Naive thymus-derived CD4-positive, alpha-beta T cell (primary cell): ENCODE data around the gene PCDHGB4. TPM values are rescaled to one million over a fixed set of nuclear protein-coding genes. Genes with fewer than 3 reads are reported as not detected.
"Not testable (repeated sequence)": the region's sequence is repeated elsewhere in the genome, so short reads cannot be mapped to it uniquely, and the experiment has no call there.

Experiments
- ATAC-seq: fragments of 150-1000 bp; cut with Tn5 transposase; 2 replicates; pipeline ENCODE4 v1.10.0; 2021; ENCODE audit warnings: mild to moderate bottlenecking, moderate library complexity
- CTCF ChIA-PET: fragments of 350-600 bp; sonication (Branson Sonifier 250); formaldehyde crosslinking; loops from one replicate; lab custom pipeline; 2021; ENCODE audit warnings: antibody characterized with exemption; lab: Charles Lee
- POLR2A ChIA-PET: fragments of 350-600 bp; sonication (Branson Sonifier 250); formaldehyde crosslinking; loops from one replicate; lab custom pipeline; 2021; ENCODE audit warnings: antibody characterized with exemption, inconsistent platforms; lab: Charles Lee
- DNase-seq, 9 donors: peaks; one replicate each; pipeline versions ENCODE4 v3.0.0 to v3.0.0-alpha.2; 2020 to 2022; ENCODE audit warnings: mixed read lengths in 1 of 9
- H3K27ac ChIP-seq: one replicate; pipeline ENCODE4 v1.7.0; 2013; ENCODE audit warnings: mild to moderate bottlenecking, low read depth, low read length, moderate library complexity
- H3K27me3 ChIP-seq, 2 donors: one replicate each; pipeline ENCODE4 v1.7.0; 2013; ENCODE audit warnings: low read length in 2 of 2, mild to moderate bottlenecking in 2 of 2, moderate library complexity in 2 of 2; ENCODE audit not compliant: control insufficient read depth in 2 of 2, insufficient read depth in 2 of 2
- H3K36me3 ChIP-seq, 3 experiments: 1 replicate in 2 of 3; 2 replicates in 1 of 3; pipeline ENCODE4 v1.7.0; 2013; ENCODE audit warnings: low read length in 3 of 3, mild to moderate bottlenecking in 3 of 3, moderate library complexity in 1 of 3; ENCODE audit not compliant: insufficient read depth in 3 of 3, control insufficient read depth in 2 of 3
- H3K4me1 ChIP-seq, 2 donors: one replicate each; pipeline ENCODE4 v1.7.0; 2013; ENCODE audit warnings: low read length in 2 of 2, mild to moderate bottlenecking in 2 of 2, moderate library complexity in 1 of 2; ENCODE audit not compliant: control insufficient read depth in 2 of 2, insufficient read depth in 2 of 2
- H3K4me3 ChIP-seq: 2 replicates; pipeline ENCODE4 v1.7.0; 2013; ENCODE audit warnings: mild to moderate bottlenecking, low read length
- H3K9me3 ChIP-seq, 3 experiments: 1 replicate in 2 of 3; 2 replicates in 1 of 3; pipeline ENCODE4 v1.7.0; 2013; ENCODE audit warnings: low read length in 3 of 3; ENCODE audit not compliant: control insufficient read depth in 2 of 3
- H3K27ac Mint-ChIP-seq, 9 donors: one replicate each; pipeline ENCODE4 v1.8.0; 2020 to 2022; ENCODE audit warnings: mixed read lengths in 9 of 9, mild to moderate bottlenecking in 8 of 9, moderate library complexity in 5 of 9, inconsistent platforms in 2 of 9
- H3K27me3 Mint-ChIP-seq, 5 donors: one replicate each; pipeline ENCODE4 v1.8.0; 2021 to 2022; ENCODE audit warnings: mixed read lengths in 5 of 5, mild to moderate bottlenecking in 1 of 5
- H3K36me3 Mint-ChIP-seq, 5 donors: one replicate each; pipeline ENCODE4 v1.8.0; 2020 to 2022; ENCODE audit warnings: mixed read lengths in 5 of 5, mild to moderate bottlenecking in 3 of 5, inconsistent platforms in 1 of 5
- H3K4me1 Mint-ChIP-seq, 7 donors: one replicate each; pipeline ENCODE4 v1.8.0; 2020 to 2022; ENCODE audit warnings: mixed read lengths in 7 of 7, mild to moderate bottlenecking in 3 of 7, inconsistent platforms in 1 of 7
- H3K4me3 Mint-ChIP-seq, 10 donors: one replicate each; pipeline ENCODE4 v1.8.0; 2020 to 2022; ENCODE audit warnings: mild to moderate bottlenecking in 10 of 10, mixed read lengths in 10 of 10, moderate library complexity in 6 of 10, inconsistent platforms in 2 of 10
- H3K9me3 Mint-ChIP-seq, 11 donors: one replicate each; pipeline ENCODE4 v1.8.0; 2020 to 2022; ENCODE audit warnings: mixed read lengths in 11 of 11, mild to moderate bottlenecking in 4 of 11, inconsistent platforms in 1 of 11, moderate library complexity in 1 of 11
- intact Hi-C, 2 donors: fragments of 100-400 bp; cut with micrococcal nuclease; formaldehyde crosslinking; loops; one replicate each; pipeline ENCODE4 v1.15.1; 2023
- polyA plus RNA-seq, 2 donors: library from polyadenylated mRNA; unstranded; fragments of 300-500 nt; fragmentation: Illumina TruSeq; gene quantifications; one replicate each; pipeline ENCODE4 v1.2.3, GENCODE V29; 2021
- total RNA-seq, 6 experiments: library from RNA in 5 of 6; stranded (reverse) in 5 of 6; gene quantifications; 1 replicate in 5 of 6; 2 replicates in 1 of 6; pipeline ENCODE4 v1.2.3 and lab custom pipeline; 2021 to 2026

PCDHGB4 gene
- total and polyA plus RNA-seq, 7 experiments from 2014 or later, result 0.08 to 0.27 (median 0.24) TPM; not detected in 3

GRCh38 chr5:141432726-141433125 is 45.2 kb downstream of the PCDHGB4 start:
- H3K36me3 ChIP-seq, intact Hi-C loops, H3K4me1 ChIP-seq, H3K27ac ChIP-seq, ATAC-seq, CTCF ChIA-PET, DNase-seq, POLR2A ChIA-PET, H3K4me3 ChIP-seq: not testable (repeated sequence)
- Histone ChIP-seq H3K9me3 (peaks cover 0 to 32% (median 5%) of the 10 kb centered on the region in 3 experiments), H3K27me3 (peaks cover 7 to 19% of the 10 kb centered on the region in 2 donors)
- H3K9me3 Mint-ChIP-seq, result peaks cover 4 to 66% (median 43%) of the 10 kb centered on the region in 11 donors
- H3K4me3 Mint-ChIP-seq, result peak overlapping the region in 2 of 10 donors; percentile 27 to 52
- H3K27ac Mint-ChIP-seq, result peak overlapping the region in 1 of 9 donors; percentile 46
- H3K4me1 Mint-ChIP-seq, result peaks cover 7 to 12% (median 9%) of the 10 kb centered on the region in 7 donors
- peaks cover 28 to 73% (median 72%) of the 10 kb centered on the region in 5 donors for H3K27me3 Mint-ChIP-seq
- H3K36me3 Mint-ChIP-seq, result peaks cover 6 to 33% (median 20%) of the 10 kb centered on the region in 5 donors

- CTCF ChIA-PET, result no interaction called here
- Histone ChIP-seq H3K27me3 (peaks cover 7 to 19% of the 10 kb centered on the region in 2 donors), H3K4me3 (no peak overlapping the region), H3K4me1 (no peaks in the 10 kb centered on the region), H3K36me3 (no peaks in the 10 kb centered on the region), H3K27ac (no peak overlapping the region), H3K9me3 (peaks cover 0 to 27% (median 5%) of the 10 kb centered on the region in 3 experiments)
- Mint-ChIP-seq H3K4me1 (peaks cover 7 to 12% (median 9%) of the 10 kb centered on the region in 7 donors), H3K27me3 (peaks cover 28 to 66% (median 63%) of the 10 kb centered on the region in 5 donors), H3K36me3 (peaks cover 3 to 29% (median 13%) of the 10 kb centered on the region in 5 donors), H3K27ac (no peak overlapping the region), H3K9me3 (peaks cover 4 to 58% (median 39%) of the 10 kb centered on the region in 11 donors), H3K4me3 (no peak overlapping the region)
- intact Hi-C loops, result no loop called here
- DNase-seq (no peak), ATAC-seq (no peak)
- POLR2A ChIA-PET, result interaction anchor here (0.7 kb wide), 1 partner anchor 357 kb away, joined by 3 read pairs; no protein-coding TSS in a partner anchor
Observed at GRCh38 chr5:141434006-141434405, 46.5 kb downstream of the PCDHGB4 start.

DNA sequence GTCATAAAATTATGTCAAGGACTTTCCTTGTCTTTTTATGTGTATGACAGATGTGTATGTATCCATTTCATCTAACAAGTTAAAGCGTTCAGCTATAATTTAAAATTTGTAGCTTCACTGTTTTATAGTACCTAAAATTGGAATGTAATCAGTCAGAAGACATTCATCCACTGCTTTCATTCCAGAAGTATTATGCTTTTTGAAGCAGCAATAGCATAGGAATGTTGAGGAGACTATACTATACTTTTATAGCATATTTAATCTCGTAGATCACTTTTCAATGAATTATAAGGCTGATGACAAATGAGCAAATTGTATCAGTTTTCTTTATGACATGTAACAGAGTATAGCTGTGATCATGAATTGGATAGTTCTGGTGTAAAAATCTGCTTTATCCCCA is 49.7 kb downstream of the PCDHGB4 start:
- ATAC-seq, result no peak
- no peak for DNase-seq
- peaks cover 0 to 11% of the 10 kb centered on the region in 2 donors for H3K27me3 ChIP-seq
- H3K9me3 Mint-ChIP-seq, result peaks cover 0 to 48% (median 25%) of the 10 kb centered on the region in 11 donors
- H3K4me3 ChIP-seq, result no peak overlapping the region
- ChIA-PET CTCF (no interaction called here), POLR2A (no interaction called here)
- peaks cover 0 to 10% (median 3%) of the 10 kb centered on the region in 5 donors for H3K36me3 Mint-ChIP-seq
- H3K27me3 Mint-ChIP-seq, result peaks cover 8 to 62% (median 48%) of the 10 kb centered on the region in 5 donors
- H3K9me3 ChIP-seq, result peaks cover 0 to 12% (median 0%) of the 10 kb centered on the region in 3 experiments
- no peaks in the 10 kb centered on the region for H3K4me1 ChIP-seq
- no peak overlapping the region for H3K4me3 Mint-ChIP-seq
- intact Hi-C loops, result no loop called here
- H3K4me1 Mint-ChIP-seq, result peaks cover 0 to 2% (median 0%) of the 10 kb centered on the region in 7 donors
- H3K27ac ChIP-seq, result no peak overlapping the region
- H3K36me3 ChIP-seq, result no peaks in the 10 kb centered on the region
- no peak overlapping the region for H3K27ac Mint-ChIP-seq

DNA sequence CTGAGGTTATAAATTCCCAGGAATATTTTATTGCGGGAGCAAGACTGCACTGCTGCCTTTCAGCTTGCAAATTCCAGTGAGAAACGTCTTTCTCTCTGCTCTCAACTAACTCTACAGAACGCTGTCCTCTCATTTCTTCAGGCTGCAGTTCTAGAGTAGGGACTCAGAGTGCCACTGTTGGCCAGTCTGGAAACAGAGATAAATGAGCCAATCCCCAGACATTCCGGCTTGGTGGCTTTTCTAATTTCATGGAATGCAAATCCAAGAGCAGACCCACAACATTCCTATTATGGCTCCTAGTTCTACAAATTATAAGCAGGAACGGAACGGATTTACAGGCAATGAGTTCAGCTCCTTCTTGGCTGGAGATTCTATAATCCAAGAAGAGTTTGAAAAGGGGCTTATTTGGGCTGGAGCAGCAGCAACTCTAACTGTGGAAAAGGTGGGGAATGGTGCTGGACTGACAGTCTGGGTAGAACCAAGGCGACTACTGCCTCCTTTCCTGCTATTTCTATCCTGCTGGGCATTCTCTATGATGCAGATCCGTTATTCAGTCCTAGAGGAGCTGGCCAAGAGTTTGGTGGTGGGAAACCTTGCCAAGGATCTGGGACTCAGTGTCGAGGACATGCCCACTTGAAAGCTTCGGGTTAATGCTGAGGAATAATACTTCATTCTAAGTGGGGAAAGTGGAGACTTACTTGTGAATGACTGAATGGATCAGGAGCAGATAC is 52.1 kb downstream of the PCDHGB4 start:
- ChIA-PET CTCF (no interaction called here), POLR2A (no interaction called here)
- Histone ChIP-seq H3K4me1 (no peaks in the 10 kb centered on the region), H3K36me3 (no peaks in the 10 kb centered on the region), H3K27me3 (peaks cover 0 to 11% of the 10 kb centered on the region in 2 donors), H3K4me3 (no peak overlapping the region), H3K27ac (no peak overlapping the region), H3K9me3 (peaks cover 0 to 4% (median 0%) of the 10 kb centered on the region in 3 experiments)
- no peaks in the 10 kb centered on the region for H3K4me1 Mint-ChIP-seq
- H3K9me3 Mint-ChIP-seq, result peaks cover 0 to 36% (median 9%) of the 10 kb centered on the region in 11 donors
- H3K27ac Mint-ChIP-seq, result no peak overlapping the region
- H3K4me3 Mint-ChIP-seq, result no peak overlapping the region
- intact Hi-C loops, result no loop called here
- H3K36me3 Mint-ChIP-seq, result no peaks in the 10 kb centered on the region
- DNase-seq, result no peak
- peaks cover 2 to 50% (median 38%) of the 10 kb centered on the region in 5 donors for H3K27me3 Mint-ChIP-seq
- ATAC-seq, result no peak

Other genes with a start within 250 kb of the PCDHGB4 start
Only the 30 nearest of the 37 such genes appear.
- gene PCDHB9, start 200.5 kb upstream of the PCDHGB4 start, total RNA-seq, result 1 to 10 TPM in 1 of 5 experiments, not detected in 4; 1.2 TPM
- not detected for gene PCDHB9, start 200.5 kb upstream of the PCDHGB4 start, polyA plus RNA-seq
- under 1 TPM in 1 of 5 experiments, not detected in 4; 0.12 TPM for gene PCDHB10, start 195.3 kb upstream of the PCDHGB4 start, total RNA-seq
- not detected for gene PCDHB10, start 195.3 kb upstream of the PCDHGB4 start, polyA plus RNA-seq
- gene PCDHB11, start 188.1 kb upstream of the PCDHGB4 start, total RNA-seq, result not detected
- not detected for gene PCDHB11, start 188.1 kb upstream of the PCDHGB4 start, polyA plus RNA-seq
- gene PCDHB12, start 179.0 kb upstream of the PCDHGB4 start, total RNA-seq, result not detected
- not detected for gene PCDHB12, start 179.0 kb upstream of the PCDHGB4 start, polyA plus RNA-seq
- under 1 TPM in 1 of 5 experiments, not detected in 4; 0.08 TPM for gene PCDHB13, start 173.8 kb upstream of the PCDHGB4 start, total RNA-seq
- not detected for gene PCDHB13, start 173.8 kb upstream of the PCDHGB4 start, polyA plus RNA-seq
- gene PCDHB14, start 164.4 kb upstream of the PCDHGB4 start, total RNA-seq, result not detected
- not detected for gene PCDHB14, start 164.4 kb upstream of the PCDHGB4 start, polyA plus RNA-seq
- gene PCDHB15, start 142.3 kb upstream of the PCDHGB4 start, total RNA-seq, result under 1 TPM in 1 of 5 experiments, not detected in 4; 0.24 TPM
- not detected for gene PCDHB15, start 142.3 kb upstream of the PCDHGB4 start, polyA plus RNA-seq
- gene SLC25A2, start 83.6 kb upstream of the PCDHGB4 start, total RNA-seq, result 1 to 10 TPM in 1 of 5 experiments, under 1 TPM in 4; 0.27 to 1.1 (median 0.41) TPM
- under 1 TPM in 1 of 2 donors, not detected in 1; 0.34 TPM for gene SLC25A2, start 83.6 kb upstream of the PCDHGB4 start, polyA plus RNA-seq
- 100 to 1,000 TPM in 2 of 5 experiments, 10 to 100 TPM in 3; 64.5 to 115 (median 84.9) TPM for gene TAF7, start 66.9 kb upstream of the PCDHGB4 start, total RNA-seq
- 100 to 1,000 TPM; 240 to 242 TPM for gene TAF7, start 66.9 kb upstream of the PCDHGB4 start, polyA plus RNA-seq
- gene PCDHGA1, start 57.2 kb upstream of the PCDHGB4 start, total RNA-seq, result under 1 TPM; 0.08 to 0.54 (median 0.17) TPM
- not detected for gene PCDHGA1, start 57.2 kb upstream of the PCDHGB4 start, polyA plus RNA-seq
- gene PCDHGA2, start 48.9 kb upstream of the PCDHGB4 start, total RNA-seq, result under 1 TPM in 4 of 5 experiments, not detected in 1; 0.10 to 0.15 (median 0.11) TPM
- gene PCDHGA2, start 48.9 kb upstream of the PCDHGB4 start, polyA plus RNA-seq, result not detected
- under 1 TPM in 1 of 5 experiments, not detected in 4; 0.24 TPM for gene PCDHGA3, start 43.9 kb upstream of the PCDHGB4 start, total RNA-seq
- gene PCDHGA3, start 43.9 kb upstream of the PCDHGB4 start, polyA plus RNA-seq, result not detected
- under 1 TPM in 1 of 5 experiments, not detected in 4; 0.24 TPM for gene PCDHGB1, start 37.6 kb upstream of the PCDHGB4 start, total RNA-seq
- not detected for gene PCDHGB1, start 37.6 kb upstream of the PCDHGB4 start, polyA plus RNA-seq
- under 1 TPM in 4 of 5 experiments, not detected in 1; 0.11 to 0.63 (median 0.18) TPM for gene PCDHGA4, start 32.7 kb upstream of the PCDHGB4 start, total RNA-seq
- gene PCDHGA4, start 32.7 kb upstream of the PCDHGB4 start, polyA plus RNA-seq, result under 1 TPM in 1 of 2 donors, not detected in 1; 0.20 TPM
- 1 to 10 TPM in 1 of 5 experiments, under 1 TPM in 3, not detected in 1; 0.24 to 1.3 (median 0.36) TPM for gene PCDHGB2, start 27.7 kb upstream of the PCDHGB4 start, total RNA-seq
- gene PCDHGB2, start 27.7 kb upstream of the PCDHGB4 start, polyA plus RNA-seq, result not detected
- under 1 TPM; 0.11 to 0.34 (median 0.24) TPM for gene PCDHGA5, start 23.5 kb upstream of the PCDHGB4 start, total RNA-seq
- not detected for gene PCDHGA5, start 23.5 kb upstream of the PCDHGB4 start, polyA plus RNA-seq
- gene PCDHGB3, start 17.5 kb upstream of the PCDHGB4 start, total RNA-seq, result under 1 TPM; 0.24 to 0.59 (median 0.43) TPM
- under 1 TPM in 1 of 2 donors, not detected in 1; 0.13 TPM for gene PCDHGB3, start 17.5 kb upstream of the PCDHGB4 start, polyA plus RNA-seq
- gene PCDHGA6, start 13.8 kb upstream of the PCDHGB4 start, total RNA-seq, result under 1 TPM; 0.24 to 0.70 (median 0.35) TPM
- not detected for gene PCDHGA6, start 13.8 kb upstream of the PCDHGB4 start, polyA plus RNA-seq
- under 1 TPM in 4 of 5 experiments, not detected in 1; 0.13 to 0.30 (median 0.19) TPM for gene PCDHGA7, start 5.0 kb upstream of the PCDHGB4 start, total RNA-seq
- gene PCDHGA7, start 5.0 kb upstream of the PCDHGB4 start, polyA plus RNA-seq, result not detected
- gene PCDHGA8, start 4.9 kb downstream of the PCDHGB4 start, total RNA-seq, result under 1 TPM; 0.08 to 0.17 (median 0.13) TPM
- gene PCDHGA8, start 4.9 kb downstream of the PCDHGB4 start, polyA plus RNA-seq, result not detected
- under 1 TPM; 0.16 to 0.44 (median 0.42) TPM for gene PCDHGB5, start 10.2 kb downstream of the PCDHGB4 start, total RNA-seq
- under 1 TPM; 0.09 to 0.49 TPM for gene PCDHGB5, start 10.2 kb downstream of the PCDHGB4 start, polyA plus RNA-seq
- under 1 TPM in 4 of 5 experiments, not detected in 1; 0.16 to 0.41 (median 0.22) TPM for gene PCDHGA9, start 15.1 kb downstream of the PCDHGB4 start, total RNA-seq
- gene PCDHGA9, start 15.1 kb downstream of the PCDHGB4 start, polyA plus RNA-seq, result not detected
- gene PCDHGB6, start 20.3 kb downstream of the PCDHGB4 start, total RNA-seq, result under 1 TPM; 0.13 to 0.44 (median 0.19) TPM
- under 1 TPM; 0.05 to 0.12 TPM for gene PCDHGB6, start 20.3 kb downstream of the PCDHGB4 start, polyA plus RNA-seq
- under 1 TPM; 0.11 to 0.39 (median 0.24) TPM for gene PCDHGA10, start 25.3 kb downstream of the PCDHGB4 start, total RNA-seq
- under 1 TPM; 0.04 to 0.12 TPM for gene PCDHGA10, start 25.3 kb downstream of the PCDHGB4 start, polyA plus RNA-seq
- gene PCDHGB7, start 30.0 kb downstream of the PCDHGB4 start, total RNA-seq, result under 1 TPM in 3 of 5 experiments, not detected in 2; 0.11 to 0.16 (median 0.13) TPM
- gene PCDHGB7, start 30.0 kb downstream of the PCDHGB4 start, polyA plus RNA-seq, result not detected
- gene PCDHGA11, start 33.4 kb downstream of the PCDHGB4 start, total RNA-seq, result under 1 TPM in 4 of 5 experiments, not detected in 1; 0.16 to 0.29 (median 0.21) TPM
- gene PCDHGA11, start 33.4 kb downstream of the PCDHGB4 start, polyA plus RNA-seq, result not detected
- gene PCDHGA12, start 42.8 kb downstream of the PCDHGB4 start, total RNA-seq, result under 1 TPM in 1 of 5 experiments, not detected in 4; 0.32 TPM
- not detected for gene PCDHGA12, start 42.8 kb downstream of the PCDHGB4 start, polyA plus RNA-seq
- under 1 TPM; 0.15 to 0.76 (median 0.16) TPM for gene PCDHGC3, start 88.3 kb downstream of the PCDHGB4 start, total RNA-seq
- gene PCDHGC3, start 88.3 kb downstream of the PCDHGB4 start, polyA plus RNA-seq, result under 1 TPM in 1 of 2 donors, not detected in 1; 0.14 TPM
- under 1 TPM in 1 of 5 experiments, not detected in 4; 0.22 TPM for gene PCDHGC4, start 97.3 kb downstream of the PCDHGB4 start, total RNA-seq
- not detected for gene PCDHGC4, start 97.3 kb downstream of the PCDHGB4 start, polyA plus RNA-seq
- gene PCDHGC5, start 101.4 kb downstream of the PCDHGB4 start, total RNA-seq, result under 1 TPM in 1 of 5 experiments, not detected in 4; 0.13 TPM
- not detected for gene PCDHGC5, start 101.4 kb downstream of the PCDHGB4 start, polyA plus RNA-seq